Stomach (tissue), 4 donors: Measurements from ENCODE around the gene TMEM271.

ENCODE experiments used
- POLR2A ChIP-seq, 4 donors: fragments of 450-650 bp; IDR thresholded peaks; one replicate each; pipeline ENCODE4 v1.6.1; 2016; ENCODE audit warnings: antibody characterized with exemption in 4 of 4, control low read depth in 2 of 4, mild to moderate bottlenecking in 1 of 4, moderate library complexity in 1 of 4
- TF ChIP-seq, protein P1 (sequence below), 7 experiments: fragments of 450-650 bp in 4 of 7; fragments of 200-600 bp in 3 of 7; sonication (generic) in 3 of 7; IDR thresholded peaks; one replicate each; pipeline ENCODE4 v1.5.1; 2016 to 2019; ENCODE audit warnings: antibody characterized with exemption in 7 of 7, control low read depth in 2 of 7, mild to moderate bottlenecking in 1 of 7

DNA sequence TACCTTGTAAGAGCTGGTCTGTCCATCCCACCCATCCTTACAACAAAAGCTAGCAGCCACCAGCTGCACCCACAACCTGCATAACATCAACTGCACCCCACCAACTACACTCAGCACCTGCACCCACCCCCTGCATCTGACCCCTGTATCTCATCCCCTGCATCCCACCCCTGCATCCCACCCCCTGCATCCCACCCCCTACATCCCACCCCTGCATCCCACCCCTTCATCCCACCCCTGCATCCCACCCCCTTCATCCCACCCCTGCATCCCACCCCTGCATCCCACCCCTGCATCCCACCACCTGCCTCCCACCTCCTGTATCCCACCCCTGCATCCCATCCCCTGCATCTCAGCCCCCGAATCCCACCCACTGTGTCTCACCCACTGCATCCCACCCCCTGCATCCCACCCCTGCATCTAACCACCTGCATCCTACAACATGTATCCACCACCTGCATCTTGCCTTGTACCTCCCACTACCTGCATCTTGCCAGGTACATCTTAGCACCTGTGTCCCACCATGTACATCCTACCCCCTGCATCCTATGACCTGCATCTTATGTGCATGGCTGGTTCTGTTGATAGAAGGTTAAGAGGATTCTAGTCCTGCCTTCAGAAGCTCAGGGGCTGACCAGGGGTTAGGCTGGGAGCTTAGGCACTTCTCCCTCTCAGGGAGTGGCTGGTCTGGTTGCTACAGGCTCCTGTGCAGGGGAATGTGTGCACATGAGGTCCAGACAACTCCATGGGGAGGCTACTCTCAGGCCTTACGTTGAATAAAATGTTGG, 9.4 kb downstream of the TMEM271 start:
- TF ChIP-seq POLR2A (IDR thresholded peaks at IDR 0.05), result no peak
- TF ChIP-seq, protein P1, sequence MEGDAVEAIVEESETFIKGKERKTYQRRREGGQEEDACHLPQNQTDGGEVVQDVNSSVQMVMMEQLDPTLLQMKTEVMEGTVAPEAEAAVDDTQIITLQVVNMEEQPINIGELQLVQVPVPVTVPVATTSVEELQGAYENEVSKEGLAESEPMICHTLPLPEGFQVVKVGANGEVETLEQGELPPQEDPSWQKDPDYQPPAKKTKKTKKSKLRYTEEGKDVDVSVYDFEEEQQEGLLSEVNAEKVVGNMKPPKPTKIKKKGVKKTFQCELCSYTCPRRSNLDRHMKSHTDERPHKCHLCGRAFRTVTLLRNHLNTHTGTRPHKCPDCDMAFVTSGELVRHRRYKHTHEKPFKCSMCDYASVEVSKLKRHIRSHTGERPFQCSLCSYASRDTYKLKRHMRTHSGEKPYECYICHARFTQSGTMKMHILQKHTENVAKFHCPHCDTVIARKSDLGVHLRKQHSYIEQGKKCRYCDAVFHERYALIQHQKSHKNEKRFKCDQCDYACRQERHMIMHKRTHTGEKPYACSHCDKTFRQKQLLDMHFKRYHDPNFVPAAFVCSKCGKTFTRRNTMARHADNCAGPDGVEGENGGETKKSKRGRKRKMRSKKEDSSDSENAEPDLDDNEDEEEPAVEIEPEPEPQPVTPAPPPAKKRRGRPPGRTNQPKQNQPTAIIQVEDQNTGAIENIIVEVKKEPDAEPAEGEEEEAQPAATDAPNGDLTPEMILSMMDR (IDR thresholded peaks at IDR 0.05), result no peak
